ENCODE measurements around the gene SLIT3. TPM values are rescaled to one million over a fixed set of nuclear protein-coding genes. Genes with fewer than 3 reads are reported as not detected.

The SLIT3 gene
- total RNA-seq, 3 donors from 2014 or later (not counting 1 experiment from before 2014, with no cell fraction given), result 0.34 to 0.80 TPM; not detected in 1

DNA sequence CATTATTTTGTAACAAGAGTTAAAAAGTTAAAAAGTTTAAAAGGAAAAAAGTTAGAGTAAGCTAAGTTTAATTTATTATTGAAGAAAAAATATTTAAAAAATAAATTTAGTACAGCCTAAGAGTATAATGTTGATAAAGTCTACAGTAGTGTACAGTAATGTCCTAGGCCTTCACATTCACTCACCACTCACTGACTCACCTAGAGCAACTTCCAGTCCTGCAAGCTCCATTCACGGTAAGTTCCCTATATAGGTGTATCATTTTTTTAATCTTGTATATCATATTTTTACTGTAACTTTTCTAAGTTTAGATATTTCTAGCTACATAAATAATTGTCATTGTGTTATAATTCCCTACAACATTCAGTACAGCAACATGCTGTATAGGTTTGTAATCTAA is 652.4 kb downstream of the SLIT3 start:
- H3K36me3 Mint-ChIP-seq, result no peaks in the 10 kb centered on the region
- H3K27me3 ChIP-seq (ENCODE audit: control insufficient read depth, insufficient read depth, low read length), result no peaks in the 10 kb centered on the region
- no peaks in the 10 kb centered on the region for H3K4me1 Mint-ChIP-seq
- peaks cover 8 to 14% of the 10 kb centered on the region in 2 donors for H3K27me3 Mint-ChIP-seq (ENCODE audit: low read depth in 2 of 2)
- ATAC-seq (no peak), DNase-seq (no peak)
- no peak overlapping the region for H3K4me3 ChIP-seq (ENCODE audit: low read length)
- intact Hi-C loops (cut with micrococcal nuclease), result no loop called here
- H3K27ac Mint-ChIP-seq, result no peak overlapping the region
- no peaks in the 10 kb centered on the region for H3K9me3 ChIP-seq (ENCODE audit: control insufficient read depth, insufficient read depth, low read length)
- no peak overlapping the region for H3K4me3 Mint-ChIP-seq
- H3K36me3 ChIP-seq (ENCODE audit: control insufficient read depth, insufficient read depth, low read length), result no peaks in the 10 kb centered on the region
- no peaks in the 10 kb centered on the region for H3K9me3 Mint-ChIP-seq
- TF ChIP-seq CTCF (IDR thresholded peaks at IDR 0.05), result no peak
- WGBS (ENCODE audit: insufficient coverage), result no CpG with 5 or more reads among the region's 1 CpG
- H3K27ac ChIP-seq (ENCODE audit: low read length), result no peak overlapping the region
- H3K4me1 ChIP-seq (ENCODE audit: control insufficient read depth, insufficient read depth, low read length), result no peaks in the 10 kb centered on the region

DNA sequence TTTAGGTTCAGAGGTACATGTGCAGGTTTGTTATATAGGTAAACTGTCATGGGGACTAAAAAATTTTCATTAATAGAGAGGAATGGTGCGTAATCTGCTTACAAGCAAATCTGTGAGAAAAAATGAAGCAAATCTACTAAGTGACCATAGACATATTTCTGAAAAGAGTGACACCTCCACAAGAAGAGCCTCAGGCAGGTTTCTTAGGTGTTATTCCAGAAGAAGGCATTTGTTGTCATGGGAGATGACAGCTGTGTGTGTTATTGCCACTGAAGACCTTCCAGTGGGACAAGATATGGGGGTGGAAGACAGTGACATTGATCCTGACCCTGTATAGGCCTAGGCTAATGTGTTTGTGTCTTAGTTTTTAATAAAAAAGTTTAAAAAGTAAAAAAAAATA is 652.9 kb downstream of the SLIT3 start:
- Mint-ChIP-seq H3K4me1 (no peaks in the 10 kb centered on the region), H3K36me3 (no peaks in the 10 kb centered on the region), H3K27ac (no peak overlapping the region), H3K27me3 (ENCODE audit: low read depth in 2 of 2) (peaks cover 8 to 14% of the 10 kb centered on the region in 2 donors), H3K9me3 (no peaks in the 10 kb centered on the region), H3K4me3 (no peak overlapping the region)
- Histone ChIP-seq H3K4me1 (ENCODE audit: control insufficient read depth, insufficient read depth, low read length) (no peaks in the 10 kb centered on the region), H3K36me3 (ENCODE audit: control insufficient read depth, insufficient read depth, low read length) (no peaks in the 10 kb centered on the region), H3K4me3 (ENCODE audit: low read length) (no peak overlapping the region), H3K27ac (ENCODE audit: low read length) (no peak overlapping the region), H3K9me3 (ENCODE audit: control insufficient read depth, insufficient read depth, low read length) (no peaks in the 10 kb centered on the region), H3K27me3 (ENCODE audit: control insufficient read depth, insufficient read depth, low read length) (no peaks in the 10 kb centered on the region)
- no peak for DNase-seq
- intact Hi-C loops (cut with micrococcal nuclease), result no loop called here
- TF ChIP-seq CTCF (IDR thresholded peaks at IDR 0.05), result no peak
- ATAC-seq, result no peak
- WGBS (ENCODE audit: insufficient coverage), result 100% methylated on average over 1 of the region's 1 CpG

DNA sequence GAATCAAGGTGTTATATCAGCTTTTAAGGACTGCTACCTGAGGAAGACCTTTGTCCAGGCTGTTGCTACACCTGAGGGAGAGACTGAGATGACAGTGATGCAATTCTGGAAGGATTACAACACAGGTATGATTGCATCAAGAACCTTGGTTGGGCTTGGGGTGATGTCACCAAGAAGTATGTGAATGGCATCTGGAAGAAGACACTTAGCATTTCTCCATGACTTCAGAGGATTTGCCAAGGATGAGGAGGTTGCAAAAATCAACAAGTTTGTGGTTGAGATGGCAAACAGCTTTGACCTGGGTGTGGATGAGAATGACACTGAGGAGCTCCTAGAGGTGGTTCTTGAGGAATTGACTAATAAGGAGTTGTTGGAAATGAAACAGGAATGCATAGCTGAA is 653.9 kb downstream of the SLIT3 start:
- no peak for ATAC-seq
- H3K27me3 ChIP-seq (ENCODE audit: control insufficient read depth, insufficient read depth, low read length), result no peaks in the 10 kb centered on the region
- no peak overlapping the region for H3K4me3 ChIP-seq (ENCODE audit: low read length)
- H3K36me3 ChIP-seq (ENCODE audit: control insufficient read depth, insufficient read depth, low read length), result no peaks in the 10 kb centered on the region
- H3K27ac ChIP-seq (ENCODE audit: low read length), result no peak overlapping the region
- Mint-ChIP-seq H3K9me3 (no peaks in the 10 kb centered on the region), H3K4me1 (no peaks in the 10 kb centered on the region), H3K27me3 (ENCODE audit: low read depth in 2 of 2) (peaks cover 6 to 14% of the 10 kb centered on the region in 2 donors), H3K4me3 (no peak overlapping the region), H3K27ac (no peak overlapping the region), H3K36me3 (no peaks in the 10 kb centered on the region)
- H3K4me1 ChIP-seq (ENCODE audit: control insufficient read depth, insufficient read depth, low read length), result no peaks in the 10 kb centered on the region
- intact Hi-C loops (cut with micrococcal nuclease), result no loop called here
- no peaks in the 10 kb centered on the region for H3K9me3 ChIP-seq (ENCODE audit: control insufficient read depth, insufficient read depth, low read length)
- no peak for DNase-seq
- no peak for TF ChIP-seq CTCF (IDR thresholded peaks at IDR 0.05)

DNA sequence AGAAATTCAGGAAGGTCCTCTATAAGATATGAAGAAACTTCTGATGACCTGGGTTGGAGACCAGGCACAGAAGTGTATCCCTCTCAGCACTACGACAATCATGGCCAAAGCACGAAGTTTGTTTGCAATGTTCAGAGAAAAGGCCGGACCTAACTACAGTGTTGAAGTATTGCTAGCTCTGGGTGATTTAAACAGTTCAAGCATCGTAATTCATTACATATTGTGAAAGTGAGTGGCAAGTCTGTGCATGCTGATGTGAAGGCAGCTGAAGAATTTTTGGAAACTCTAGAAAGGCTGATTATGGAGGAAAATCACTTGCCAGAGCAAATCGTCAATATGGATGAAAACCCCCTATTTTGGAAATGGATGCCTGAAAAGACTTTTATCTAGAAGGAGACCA is 654.6 kb downstream of the SLIT3 start:
- DNase-seq (no peak), ATAC-seq (no peak)
- H3K27me3 ChIP-seq (ENCODE audit: control insufficient read depth, insufficient read depth, low read length), result no peaks in the 10 kb centered on the region
- Mint-ChIP-seq H3K4me1 (no peaks in the 10 kb centered on the region), H3K9me3 (no peaks in the 10 kb centered on the region), H3K27ac (no peak overlapping the region), H3K27me3 (ENCODE audit: low read depth in 2 of 2) (peaks cover 3 to 14% of the 10 kb centered on the region in 2 donors), H3K36me3 (no peaks in the 10 kb centered on the region), H3K4me3 (no peak overlapping the region)
- no peak overlapping the region for H3K4me3 ChIP-seq (ENCODE audit: low read length)
- no peak for TF ChIP-seq CTCF (IDR thresholded peaks at IDR 0.05)
- intact Hi-C loops (cut with micrococcal nuclease), result no loop called here
- H3K27ac ChIP-seq (ENCODE audit: low read length), result no peak overlapping the region
- no peaks in the 10 kb centered on the region for H3K4me1 ChIP-seq (ENCODE audit: control insufficient read depth, insufficient read depth, low read length)
- H3K9me3 ChIP-seq (ENCODE audit: control insufficient read depth, insufficient read depth, low read length), result no peaks in the 10 kb centered on the region
- no peaks in the 10 kb centered on the region for H3K36me3 ChIP-seq (ENCODE audit: control insufficient read depth, insufficient read depth, low read length)
- 91% methylated on average over 5 of the region's 5 CpGs for WGBS (ENCODE audit: insufficient coverage)

All from natural killer cell (primary cell).